Activated T-helper 1 cell treated with anti-CD3 and anti-CD28 coated beads, Interleukin-2, amount 50 U/mL, for 16 hours (primary cell): ENCODE data around the gene MCF2L2.
"Not testable (repeated sequence)": the region's sequence is repeated elsewhere in the genome, so short reads cannot be mapped to it uniquely, and the experiment has no call there.

Source experiments
- DNase-seq, 2 donors: peaks; one replicate each; pipeline ENCODE4 v3.0.0-alpha.2; 2020; ENCODE audit warnings: low read depth in 1 of 2, low spot score in 1 of 2

The MCF2L2 gene

GRCh38 chr3:183179550-183179908 lies 248.9 kb downstream of the MCF2L2 start:
- DNase-seq, result not testable (repeated sequence)

DNA sequence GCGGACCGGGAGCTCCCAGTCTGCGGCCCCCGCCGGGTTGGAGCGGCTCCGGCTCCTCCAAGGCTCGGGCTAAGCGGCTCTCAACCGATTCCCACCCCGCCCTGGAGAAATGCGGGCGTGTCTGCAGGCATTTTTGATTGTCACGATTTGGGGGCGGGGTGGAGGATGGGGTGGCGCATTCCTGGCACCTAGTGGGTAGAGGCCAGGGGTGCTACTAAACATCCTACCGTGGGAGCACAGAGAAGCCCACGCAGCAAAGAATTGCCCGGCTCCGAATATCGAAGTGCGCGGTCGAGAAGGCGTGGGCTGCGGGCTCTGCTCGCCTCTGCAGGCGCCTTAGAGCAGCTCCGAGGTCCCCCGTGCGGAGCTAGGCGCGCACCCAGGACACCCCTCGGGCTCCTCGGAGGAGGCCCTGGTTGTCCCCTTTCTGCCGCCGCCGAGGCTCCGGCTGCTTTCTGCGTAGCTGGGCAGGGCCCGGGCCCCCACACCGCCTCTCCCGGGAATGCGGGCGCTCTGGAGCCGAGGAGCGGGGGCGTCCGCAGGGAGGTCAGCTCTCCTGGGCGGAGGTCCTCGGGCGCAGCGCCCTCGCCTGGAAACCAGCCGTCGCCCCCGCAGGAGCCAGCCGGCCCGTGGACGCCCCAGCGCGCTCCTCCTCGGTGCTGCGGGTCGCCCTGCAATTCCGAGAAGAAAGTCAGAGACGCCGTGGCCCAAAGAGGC lies 249.4 kb downstream of the MCF2L2 start:
- DNase-seq, result peak in 1 of 2 donors; percentile 9

GRCh38 chr3:183178512-183178832 lies 249.9 kb downstream of the MCF2L2 start:
- DNase-seq, result no peak

GRCh38 chr3:183172051-183172639 lies 256.3 kb downstream of the MCF2L2 start:
- DNase-seq, result no peak

DNA sequence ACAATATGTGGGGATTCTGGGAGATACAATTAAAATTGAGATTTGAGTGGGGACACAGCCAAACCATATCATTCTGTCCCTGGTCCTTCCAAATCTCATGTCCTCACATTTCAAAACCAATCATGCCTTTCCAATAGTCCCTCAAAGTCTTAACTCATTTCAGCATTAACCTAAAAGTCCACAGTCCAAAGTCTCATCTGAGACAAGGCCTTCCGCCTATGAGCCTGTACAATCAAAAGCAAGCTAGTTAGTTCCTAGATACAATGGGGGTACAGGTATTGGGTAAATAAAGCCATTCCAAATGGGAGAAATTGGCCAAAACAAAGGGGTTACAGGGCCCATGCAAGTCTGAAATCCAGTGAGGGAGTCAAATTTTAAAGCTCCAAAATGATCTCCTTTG lies 260.4 kb downstream of the MCF2L2 start:
- DNase-seq, result not testable (repeated sequence)

DNA sequence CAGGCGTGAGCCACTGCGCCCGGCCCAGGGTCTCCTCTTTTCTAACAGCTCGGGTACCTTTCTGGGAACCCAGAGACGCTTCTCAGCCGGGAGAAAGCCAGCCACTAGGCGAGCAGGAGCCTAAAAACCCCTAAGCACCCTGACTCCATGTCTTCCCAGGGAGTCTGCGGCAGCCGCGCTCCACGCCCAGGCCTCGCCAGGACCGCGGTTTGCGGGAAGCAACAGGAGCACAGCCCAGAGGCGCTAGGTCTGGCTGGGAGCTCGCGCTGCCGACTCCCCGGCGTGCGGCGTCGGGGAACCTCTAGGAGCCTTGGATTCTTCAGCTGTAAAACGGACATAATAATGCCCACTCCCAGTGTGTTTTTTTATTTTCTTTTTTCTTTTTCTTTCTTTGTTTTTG lies 264.9 kb downstream of the MCF2L2 start:
- DNase-seq, result no peak

GRCh38 chr3:183161552-183162336 lies 266.7 kb downstream of the MCF2L2 start:
- no peak for DNase-seq

DNA sequence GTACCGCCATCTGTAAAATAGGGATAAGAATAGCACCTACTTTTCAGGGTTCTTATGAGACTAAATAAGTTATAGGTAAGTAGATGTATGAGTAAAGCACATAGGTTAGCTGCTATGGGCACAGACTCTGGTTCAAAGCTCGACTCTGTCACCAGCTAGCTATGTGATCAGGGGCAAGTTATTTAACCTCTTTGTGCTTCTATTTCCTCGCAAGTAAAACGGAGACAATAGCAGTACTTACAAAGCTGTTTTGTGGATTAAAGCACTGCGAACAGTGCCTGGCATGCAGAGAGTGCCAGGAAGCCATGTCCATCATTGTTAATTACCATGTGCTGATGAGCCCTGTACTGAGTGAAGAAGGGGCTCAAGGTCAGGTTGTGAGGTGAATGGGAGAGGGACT lies 267.8 kb downstream of the MCF2L2 start:
- no peak for DNase-seq

DNA sequence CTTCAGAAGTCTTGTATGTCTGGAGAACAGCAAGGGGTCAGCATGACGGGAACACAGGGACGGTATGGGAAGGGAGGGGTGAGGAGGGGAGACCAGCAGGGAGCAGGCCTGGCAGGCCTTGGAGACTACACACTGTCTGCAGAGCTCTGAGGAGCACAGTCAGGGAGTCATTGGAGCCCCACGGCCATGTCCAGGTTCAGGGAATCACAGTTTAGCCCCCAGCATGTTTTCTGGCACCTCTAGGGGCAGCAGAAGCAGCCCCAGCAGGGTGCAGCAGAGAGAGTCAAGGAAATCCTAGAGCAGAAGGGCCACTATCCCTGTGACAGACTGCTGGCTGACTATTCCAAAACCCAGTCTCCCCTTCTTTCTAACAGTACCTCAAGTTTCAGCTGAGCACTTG lies 269.1 kb downstream of the MCF2L2 start:
- no peak for DNase-seq

- DNase-seq, result no peak
Measured at GRCh38 chr3:183158551-183159006, 269.8 kb downstream of the MCF2L2 start.

DNA sequence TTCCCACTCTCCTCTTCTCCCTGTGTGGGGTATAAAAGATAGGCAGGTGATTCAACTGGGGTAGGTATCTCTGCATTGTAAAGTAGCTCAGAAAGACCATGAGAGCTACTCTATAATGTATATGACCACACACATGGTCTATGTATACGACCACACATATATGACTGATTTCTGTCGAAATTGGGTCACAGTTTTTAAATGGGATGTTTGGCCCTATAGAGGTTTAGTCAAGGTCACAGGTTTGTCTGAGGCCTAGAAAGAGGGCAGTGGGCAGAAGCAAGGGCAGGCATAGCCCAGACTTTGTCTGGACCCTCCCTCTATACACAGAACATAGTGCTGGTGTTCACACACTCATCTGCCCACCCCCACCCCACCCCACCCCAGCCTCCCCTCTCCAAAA lies 270.3 kb downstream of the MCF2L2 start:
- DNase-seq, result no peak

DNA sequence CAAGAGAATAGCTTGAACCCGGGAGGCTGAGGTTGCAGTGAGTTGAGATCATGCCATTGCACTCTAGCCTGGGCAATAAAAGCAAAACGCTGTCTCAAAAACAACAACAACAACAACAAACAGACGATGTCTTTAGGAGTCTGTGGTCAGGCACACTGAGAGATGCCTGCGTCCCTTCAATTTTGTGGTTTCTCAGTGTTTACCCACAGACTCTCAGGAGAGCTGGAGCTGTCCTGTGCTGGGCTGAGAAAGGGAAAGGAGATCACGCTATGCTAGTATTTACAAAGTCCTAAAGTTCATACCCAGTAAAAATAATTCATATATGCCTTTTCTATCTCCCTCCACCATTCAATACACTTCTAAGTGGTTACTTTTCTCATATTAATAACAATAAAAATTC lies 272.2 kb downstream of the MCF2L2 start:
- DNase-seq, result no peak

DNA sequence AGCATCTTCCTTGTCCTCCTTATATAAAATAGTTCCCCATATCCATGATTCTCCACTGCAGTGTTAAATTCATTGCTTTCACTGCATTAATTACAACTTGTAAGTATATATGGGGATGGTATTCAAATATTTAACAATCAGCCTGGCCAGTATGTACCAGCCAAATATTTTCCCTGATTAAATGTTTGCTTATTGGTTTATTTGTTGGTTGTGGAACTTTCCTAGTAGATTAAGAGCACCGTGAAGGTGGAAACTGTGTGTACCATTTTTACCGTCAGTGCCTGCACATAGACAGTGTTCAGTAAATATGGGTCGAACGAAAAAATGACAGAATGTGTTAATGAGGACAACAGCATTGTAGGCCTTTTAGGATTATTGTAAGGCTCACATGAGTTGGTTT lies 272.9 kb downstream of the MCF2L2 start:
- no peak for DNase-seq

- DNase-seq, result no peak
Measured at GRCh38 chr3:183153210-183153950, 275.0 kb downstream of the MCF2L2 start.

- no peak for DNase-seq
Measured at GRCh38 chr3:183151821-183152351, 276.5 kb downstream of the MCF2L2 start.

GRCh38 chr3:183151086-183151485 lies 277.3 kb downstream of the MCF2L2 start:
- no peak for DNase-seq

DNA sequence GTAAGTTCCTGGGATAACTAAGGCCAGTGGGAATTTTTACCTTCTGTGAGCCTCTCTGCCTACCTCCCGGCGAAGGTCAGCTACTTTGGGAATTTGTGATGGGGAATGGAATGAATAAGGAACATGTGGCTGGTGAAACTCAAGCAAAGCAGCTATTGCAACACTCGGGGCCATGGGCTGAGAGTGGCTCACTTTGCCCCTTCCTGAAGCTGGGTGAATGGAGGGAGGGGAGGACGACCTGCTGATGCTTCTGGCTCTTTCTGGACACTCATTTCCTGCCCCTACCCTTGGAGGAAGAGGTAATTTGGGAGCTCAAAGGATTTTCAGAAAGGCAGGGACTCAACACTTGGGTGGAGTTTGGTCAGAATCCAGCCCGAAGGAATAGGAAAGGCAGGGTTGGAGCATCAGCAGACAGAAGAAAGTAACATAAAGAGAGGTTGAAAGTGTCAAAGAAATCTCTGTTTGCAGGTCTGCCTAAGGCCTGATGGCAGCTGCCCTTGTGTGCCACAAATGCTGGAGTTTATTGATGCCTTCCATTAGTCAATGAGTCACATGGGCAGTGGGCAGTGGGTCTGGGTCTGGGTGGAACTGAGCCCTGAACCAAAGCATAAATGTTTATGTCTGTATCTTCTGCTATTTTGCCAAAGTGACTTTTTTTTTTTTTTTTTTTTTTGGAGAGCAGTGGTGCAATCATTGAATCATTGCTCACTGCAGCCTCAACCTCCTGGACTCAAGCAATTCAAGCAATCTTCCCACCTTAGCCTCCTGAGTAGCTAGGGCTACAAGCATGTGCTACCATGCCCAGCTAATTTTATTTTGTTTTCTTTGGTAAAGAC lies 278.3 kb downstream of the MCF2L2 start:
- no peak for DNase-seq

GRCh38 chr3:183148056-183148455 lies 280.4 kb downstream of the MCF2L2 start:
- no peak for DNase-seq

DNA sequence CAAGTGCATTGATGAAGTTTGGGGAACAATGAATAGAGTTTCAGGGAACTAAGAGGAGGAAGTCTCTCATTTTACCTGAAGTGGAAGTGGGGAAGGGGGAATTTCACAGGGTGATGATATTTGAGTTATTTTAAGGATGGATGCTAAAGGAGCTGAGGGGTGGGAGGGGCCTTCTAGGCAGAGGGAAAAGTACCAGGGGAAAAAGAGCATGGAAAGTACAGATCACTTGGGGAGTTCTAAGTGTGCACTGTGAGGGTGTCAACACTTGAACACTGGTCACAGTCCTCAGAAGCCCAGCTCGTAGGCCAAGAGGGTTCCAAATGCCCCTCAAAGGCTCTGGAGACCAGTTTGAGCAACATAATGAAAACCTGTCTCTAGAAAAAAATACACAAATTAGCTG lies 284.1 kb downstream of the MCF2L2 start:
- DNase-seq, result no peak

GRCh38 chr3:183142199-183142598 lies 286.2 kb downstream of the MCF2L2 start:
- DNase-seq, result no peak

DNA sequence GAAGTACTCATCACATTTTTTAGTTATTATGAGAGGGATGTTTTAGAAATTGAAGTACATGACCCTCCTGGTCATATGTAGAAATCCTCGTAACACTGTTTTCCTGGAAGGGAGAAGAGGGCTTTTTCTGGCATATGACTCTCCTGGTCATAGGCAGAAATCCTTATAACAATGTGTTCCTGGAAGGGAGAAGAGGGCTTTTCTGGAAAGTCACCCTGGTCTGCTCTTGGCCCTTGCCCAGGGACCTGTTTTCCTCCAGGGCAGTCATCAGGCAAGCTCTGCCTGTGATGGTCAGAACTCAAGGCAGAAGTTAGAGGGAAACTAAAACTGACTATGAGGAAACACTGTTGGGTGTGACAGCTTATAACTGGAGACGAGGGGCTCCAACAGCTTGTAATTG lies 293.6 kb downstream of the MCF2L2 start:
- DNase-seq, result no peak
